CD4-positive, alpha-beta memory T cell (primary cell): ENCODE data around the gene PLA2G15. TPM values are rescaled to one million over a fixed set of nuclear protein-coding genes. Genes with fewer than 3 reads are reported as not detected.

Experiments
- CTCF ChIA-PET: fragments of 350-600 bp; sonication (Branson Sonifier 250); formaldehyde crosslinking; loops from one replicate; lab custom pipeline; 2021; ENCODE audit warnings: inconsistent platforms; ENCODE audit not compliant: partially characterized antibody; lab: Charles Lee
- POLR2A ChIA-PET: fragments of 350-600 bp; sonication (Branson Sonifier 250); formaldehyde crosslinking; loops from one replicate; lab custom pipeline; 2021; ENCODE audit not compliant: partially characterized antibody; lab: Charles Lee
- DNase-seq, 5 donors: peaks; one replicate each; pipeline versions ENCODE4 v3.0.0 to v3.0.0-alpha.2; 2020 to 2022; ENCODE audit warnings: mixed read lengths in 1 of 5
- H3K27ac ChIP-seq: one replicate; pipeline ENCODE4 v1.7.0; 2013; ENCODE audit warnings: low read depth, low read length
- H3K27me3 ChIP-seq: 2 replicates; pipeline ENCODE4 v1.7.0; 2013; ENCODE audit warnings: mild to moderate bottlenecking, low read length, moderate library complexity; ENCODE audit not compliant: insufficient read depth
- H3K36me3 ChIP-seq: 2 replicates; pipeline ENCODE4 v1.7.0; 2013; ENCODE audit warnings: mild to moderate bottlenecking, low read length, moderate library complexity; ENCODE audit not compliant: insufficient read depth
- H3K4me1 ChIP-seq: 2 replicates; pipeline ENCODE4 v1.7.0; 2013; ENCODE audit warnings: mild to moderate bottlenecking, low read length, moderate library complexity; ENCODE audit not compliant: insufficient read depth
- H3K4me3 ChIP-seq, 2 donors: one replicate each; pipeline ENCODE4 v1.7.0; 2013; ENCODE audit warnings: low read length in 2 of 2, mild to moderate bottlenecking in 1 of 2
- H3K9me3 ChIP-seq, 2 donors: one replicate each; pipeline ENCODE4 v1.7.0; 2013; ENCODE audit warnings: low read length in 2 of 2, control low read depth in 1 of 2; ENCODE audit not compliant: control insufficient read depth in 1 of 2
- H3K27ac Mint-ChIP-seq, 7 donors: one replicate each; pipeline ENCODE4 v1.8.0; 2020 to 2021; ENCODE audit warnings: mixed read lengths in 7 of 7, mild to moderate bottlenecking in 6 of 7, inconsistent platforms in 3 of 7, moderate library complexity in 3 of 7
- H3K27me3 Mint-ChIP-seq, 2 donors: one replicate each; pipeline ENCODE4 v1.8.0; 2020 to 2021; ENCODE audit warnings: mixed read lengths in 2 of 2
- H3K36me3 Mint-ChIP-seq, 2 donors: one replicate each; pipeline ENCODE4 v1.8.0; 2020 to 2021; ENCODE audit warnings: mixed read lengths in 2 of 2, inconsistent platforms in 1 of 2, mild to moderate bottlenecking in 1 of 2
- H3K4me1 Mint-ChIP-seq, 4 donors: one replicate each; pipeline ENCODE4 v1.8.0; 2020 to 2021; ENCODE audit warnings: mixed read lengths in 4 of 4, mild to moderate bottlenecking in 1 of 4
- H3K4me3 Mint-ChIP-seq, 8 donors: one replicate each; pipeline ENCODE4 v1.8.0; 2020 to 2021; ENCODE audit warnings: mixed read lengths in 8 of 8, mild to moderate bottlenecking in 7 of 8, moderate library complexity in 6 of 8, inconsistent platforms in 3 of 8
- H3K9me3 Mint-ChIP-seq, 8 donors: one replicate each; pipeline ENCODE4 v1.8.0; 2020 to 2021; ENCODE audit warnings: mixed read lengths in 8 of 8, mild to moderate bottlenecking in 5 of 8, inconsistent platforms in 3 of 8, moderate library complexity in 1 of 8
- intact Hi-C: fragments of 100-400 bp; cut with micrococcal nuclease; formaldehyde crosslinking; loops from one replicate; pipeline ENCODE4 v1.15.1; 2023
- polyA plus RNA-seq, 2 donors: library from polyadenylated mRNA; unstranded; fragments of 300-500 nt; fragmentation: Illumina TruSeq; gene quantifications; one replicate each; pipeline ENCODE4 v1.2.3, GENCODE V29; 2021
- total RNA-seq, 2 experiments: library from RNA; stranded (reverse); gene quantifications; one replicate each; pipeline ENCODE4 v1.2.3, GENCODE V29; 2021

PLA2G15 gene
- total and polyA plus RNA-seq, 4 experiments from 2014 or later: 6.6 to 13.3 (median 11.4) TPM

DNA sequence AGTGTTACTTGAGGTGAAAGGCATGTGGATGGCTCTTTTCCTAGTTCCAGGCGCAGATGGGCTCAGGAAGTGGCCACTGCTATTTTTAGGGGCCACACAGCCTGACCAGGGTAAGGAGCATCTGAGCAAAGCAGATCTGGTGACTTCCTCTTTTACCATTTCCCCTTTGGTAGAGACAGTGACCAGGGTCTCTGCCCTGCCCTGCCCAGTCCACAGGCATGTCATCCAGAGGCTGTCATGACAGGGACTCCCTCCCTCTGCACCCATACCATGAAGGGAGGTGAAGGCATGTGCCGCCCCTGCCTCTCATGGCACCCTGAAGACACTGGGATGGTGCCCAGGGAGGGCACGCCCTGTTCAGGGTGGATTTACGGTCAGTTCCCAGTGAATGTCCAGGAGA lies 2.2 kb downstream of the PLA2G15 start:
- no peak overlapping the region for H3K4me3 ChIP-seq
- no peak overlapping the region for H3K27ac ChIP-seq
- Mint-ChIP-seq H3K27me3 (no peaks in the 10 kb centered on the region), H3K36me3 (peaks cover 10 to 25% of the 10 kb centered on the region in 2 donors), H3K4me3 (peak overlapping the region in 1 of 8 donors; percentile 25), H3K4me1 (peaks cover 16 to 31% (median 20%) of the 10 kb centered on the region in 4 donors), H3K9me3 (peaks cover 0 to 3% (median 0%) of the 10 kb centered on the region in 8 donors), H3K27ac (no peak overlapping the region)
- ChIA-PET CTCF (interaction anchor here (0.9 to 4.1 kb wide), 2 partner anchors 14 to 15 kb away, joined by 4 to 34 read pairs; partner anchors contain the start of gene SLC7A6), POLR2A (no interaction called here)
- H3K9me3 ChIP-seq: no peaks in the 10 kb centered on the region
- peaks cover 8% of the 10 kb centered on the region for H3K36me3 ChIP-seq
- intact Hi-C loops: no loop called here
- H3K27me3 ChIP-seq: no peaks in the 10 kb centered on the region
- peaks cover 26% of the 10 kb centered on the region for H3K4me1 ChIP-seq
- no peak for DNase-seq

DNA sequence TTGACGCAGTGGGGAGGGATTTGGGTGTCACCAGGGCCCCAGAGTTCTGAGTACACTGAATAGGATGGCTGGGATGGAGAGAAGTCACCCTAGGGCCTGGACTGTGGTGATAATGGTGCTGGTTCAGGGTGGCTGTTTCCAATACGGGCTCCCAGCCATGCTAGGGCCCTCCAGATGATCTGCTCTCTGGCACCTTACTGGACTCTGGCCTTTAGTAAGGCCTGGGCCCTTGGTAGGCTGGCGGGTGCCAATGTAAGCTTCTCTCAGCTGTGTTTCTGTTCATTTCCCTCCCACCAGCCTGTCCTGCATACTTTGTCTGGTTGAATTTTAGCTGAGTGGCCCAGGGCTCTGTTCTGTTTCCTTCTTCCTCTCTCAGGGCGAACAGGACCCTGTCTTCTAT lies 2.8 kb downstream of the PLA2G15 start:
- peaks cover 0 to 3% (median 0%) of the 10 kb centered on the region in 8 donors for H3K9me3 Mint-ChIP-seq
- H3K4me3 ChIP-seq: no peak overlapping the region
- POLR2A ChIA-PET: interaction anchor here (1.1 kb wide), 1 partner anchor 63 kb away, joined by 3 read pairs; the partner anchor contains the start of genes PRMT7 and SLC7A6OS
- H3K9me3 ChIP-seq: no peaks in the 10 kb centered on the region
- H3K27ac ChIP-seq: no peak overlapping the region
- H3K27me3 ChIP-seq: no peaks in the 10 kb centered on the region
- H3K36me3 Mint-ChIP-seq: peaks cover 10 to 26% of the 10 kb centered on the region in 2 donors
- peaks cover 16 to 31% (median 20%) of the 10 kb centered on the region in 4 donors for H3K4me1 Mint-ChIP-seq
- no peaks in the 10 kb centered on the region for H3K27me3 Mint-ChIP-seq
- H3K36me3 ChIP-seq: peaks cover 8% of the 10 kb centered on the region
- no peak overlapping the region for H3K27ac Mint-ChIP-seq
- CTCF ChIA-PET: interaction anchor here (0.9 to 2.0 kb wide), 4 partner anchors 9 to 81 kb away, joined by 3 to 4 read pairs (median 4); partner anchors contain the start of genes PRMT7 and SLC7A6OS
- H3K4me3 Mint-ChIP-seq: peak overlapping the region in 1 of 8 donors; percentile 39
- intact Hi-C loops: no loop called here
- H3K4me1 ChIP-seq: peaks cover 26% of the 10 kb centered on the region
- DNase-seq: no peak

DNA sequence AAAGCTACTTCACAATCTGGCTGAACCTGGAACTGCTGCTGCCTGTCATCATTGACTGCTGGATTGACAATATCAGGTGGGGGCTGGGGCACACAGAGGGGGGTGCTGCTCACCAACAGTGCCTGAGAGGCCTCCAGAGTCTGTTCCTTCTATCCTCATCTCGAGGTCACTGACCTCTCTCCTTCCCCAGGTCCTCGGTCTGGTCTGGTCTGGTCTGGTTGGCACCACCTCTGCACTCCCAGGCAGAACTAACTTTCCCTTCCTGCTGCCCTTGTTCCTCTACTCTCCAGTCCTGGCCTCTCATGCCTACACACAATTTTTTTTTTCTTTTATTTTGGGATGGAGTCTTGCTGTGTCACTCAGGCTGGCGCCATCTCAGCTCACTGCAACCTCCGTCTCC lies 4.2 kb downstream of the PLA2G15 start:
- H3K4me3 ChIP-seq: no peak overlapping the region
- Mint-ChIP-seq H3K36me3 (peaks cover 10 to 29% of the 10 kb centered on the region in 2 donors), H3K4me3 (peak overlapping the region in 2 of 8 donors; percentile 31 to 39), H3K9me3 (peaks cover 0 to 3% (median 0%) of the 10 kb centered on the region in 8 donors), H3K27me3 (no peaks in the 10 kb centered on the region), H3K27ac (peak overlapping the region in 1 of 7 donors; percentile 86), H3K4me1 (peaks cover 16 to 28% (median 19%) of the 10 kb centered on the region in 4 donors)
- no peaks in the 10 kb centered on the region for H3K27me3 ChIP-seq
- H3K36me3 ChIP-seq: peaks cover 8% of the 10 kb centered on the region
- intact Hi-C loops: no loop called here
- peaks cover 23% of the 10 kb centered on the region for H3K4me1 ChIP-seq
- ChIA-PET CTCF (interaction anchor here (1.7 to 2.0 kb wide), 2 partner anchors 62 to 79 kb away, joined by 4 read pairs; partner anchors contain the start of genes PRMT7 and SLC7A6OS), POLR2A (no interaction called here)
- no peaks in the 10 kb centered on the region for H3K9me3 ChIP-seq
- DNase-seq: peak in 1 of 5 donors; percentile 12
- no peak overlapping the region for H3K27ac ChIP-seq

DNA sequence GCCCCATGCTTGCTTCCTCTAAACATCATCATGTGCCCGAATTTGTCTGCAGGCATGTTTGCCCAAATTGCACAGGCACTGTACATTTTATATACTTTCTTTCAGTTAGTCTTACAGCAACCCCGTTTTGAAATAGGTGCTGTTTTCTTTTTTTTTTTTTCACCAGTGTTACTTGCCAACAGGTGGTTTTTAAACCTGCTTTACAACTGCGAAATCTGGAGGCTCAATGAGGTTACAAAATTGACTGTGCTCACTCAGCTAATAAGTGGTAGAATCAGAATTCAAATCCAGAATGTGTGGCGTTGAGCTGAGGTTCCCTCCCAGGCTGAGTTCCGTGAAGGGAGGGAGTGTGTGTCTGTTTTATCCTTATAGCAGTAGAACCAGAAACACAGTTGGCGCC lies 5.8 kb downstream of the PLA2G15 start:
- Histone ChIP-seq H3K4me3 (no peak overlapping the region), H3K27ac (no peak overlapping the region), H3K36me3 (peaks cover 15% of the 10 kb centered on the region), H3K4me1 (peaks cover 14% of the 10 kb centered on the region), H3K27me3 (no peaks in the 10 kb centered on the region), H3K9me3 (no peaks in the 10 kb centered on the region)
- intact Hi-C loops: no loop called here
- ChIA-PET POLR2A (no interaction called here), CTCF (interaction anchor here (0.7 to 6.8 kb wide), 5 partner anchors 10 to 77 kb away, joined by 3 to 41 read pairs (median 8); partner anchors contain the start of genes PRMT7, SLC7A6 and SLC7A6OS)
- peaks cover 6 to 16% (median 9%) of the 10 kb centered on the region in 4 donors for H3K4me1 Mint-ChIP-seq
- no peak for DNase-seq
- H3K27me3 Mint-ChIP-seq: no peaks in the 10 kb centered on the region
- peak overlapping the region in 1 of 7 donors; percentile 55 for H3K27ac Mint-ChIP-seq
- H3K36me3 Mint-ChIP-seq: peaks cover 15 to 34% of the 10 kb centered on the region in 2 donors
- no peaks in the 10 kb centered on the region for H3K9me3 Mint-ChIP-seq
- no peak overlapping the region for H3K4me3 Mint-ChIP-seq

DNA sequence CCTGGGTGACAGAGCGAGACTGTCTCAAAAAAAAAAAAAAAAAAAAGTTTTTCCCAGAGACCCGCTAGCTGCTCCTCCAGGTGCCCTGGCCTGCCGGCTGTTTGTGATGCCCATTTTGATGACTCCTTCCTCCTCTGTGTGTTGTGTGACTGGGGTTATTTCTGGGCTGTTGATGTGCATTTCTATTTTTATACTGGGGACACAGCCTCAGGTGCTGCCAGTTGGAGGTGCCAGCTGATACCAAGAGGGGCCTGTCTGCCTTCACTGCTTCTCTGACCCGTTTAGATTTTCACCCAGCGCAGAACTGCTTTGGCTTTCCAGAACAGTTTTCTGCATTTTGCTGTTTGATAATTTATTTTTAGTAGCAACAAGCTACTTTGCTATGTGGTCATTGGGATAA lies 6.7 kb downstream of the PLA2G15 start:
- no peak overlapping the region for H3K4me3 Mint-ChIP-seq
- Histone ChIP-seq H3K27me3 (no peaks in the 10 kb centered on the region), H3K4me1 (peaks cover 5% of the 10 kb centered on the region), H3K36me3 (peaks cover 15% of the 10 kb centered on the region), H3K27ac (no peak overlapping the region), H3K4me3 (no peak overlapping the region), H3K9me3 (no peaks in the 10 kb centered on the region)
- CTCF ChIA-PET: interaction anchor here (0.7 to 6.8 kb wide), 5 partner anchors 9 to 77 kb away, joined by 3 to 41 read pairs (median 8); partner anchors contain the start of genes PRMT7, SLC7A6 and SLC7A6OS
- H3K27me3 Mint-ChIP-seq: no peaks in the 10 kb centered on the region
- H3K4me1 Mint-ChIP-seq: peaks cover 0 to 8% (median 2%) of the 10 kb centered on the region in 4 donors
- DNase-seq: no peak
- H3K9me3 Mint-ChIP-seq: no peaks in the 10 kb centered on the region
- peaks cover 19 to 38% of the 10 kb centered on the region in 2 donors for H3K36me3 Mint-ChIP-seq
- no peak overlapping the region for H3K27ac Mint-ChIP-seq
- intact Hi-C loops: no loop called here
- POLR2A ChIA-PET: no interaction called here

DNA sequence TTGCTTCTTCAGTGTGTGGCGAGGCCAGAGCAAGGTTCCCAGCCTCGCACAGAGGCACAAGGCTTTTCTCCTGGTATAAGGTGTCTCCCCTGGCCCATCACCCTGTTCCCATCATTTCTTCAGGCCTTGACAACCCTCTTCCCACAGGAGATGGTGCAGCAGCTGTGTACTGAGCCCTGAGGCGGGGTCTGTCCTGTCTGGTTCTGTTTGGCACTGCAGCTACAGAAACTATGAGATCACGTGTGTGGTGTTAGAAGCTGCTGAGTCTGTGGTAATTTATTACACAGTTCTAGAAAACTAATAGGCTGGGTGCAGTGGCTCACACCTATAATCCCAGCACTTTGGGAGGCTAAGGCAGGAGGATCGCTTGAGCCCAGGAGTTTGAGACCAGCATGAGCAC lies 7.2 kb downstream of the PLA2G15 start:
- CTCF ChIA-PET: interaction anchor here (1.8 to 6.8 kb wide), 4 partner anchors 9 to 76 kb away, joined by 4 to 41 read pairs (median 14); partner anchors contain the start of genes PRMT7, SLC7A6 and SLC7A6OS
- Mint-ChIP-seq H3K9me3 (no peaks in the 10 kb centered on the region), H3K4me3 (no peak overlapping the region), H3K27ac (no peak overlapping the region), H3K4me1 (peaks cover 0 to 5% (median 3%) of the 10 kb centered on the region in 4 donors), H3K36me3 (peaks cover 21 to 38% of the 10 kb centered on the region in 2 donors), H3K27me3 (no peaks in the 10 kb centered on the region)
- no peaks in the 10 kb centered on the region for H3K27me3 ChIP-seq
- peaks cover 17% of the 10 kb centered on the region for H3K36me3 ChIP-seq
- intact Hi-C loops: no loop called here
- no peaks in the 10 kb centered on the region for H3K4me1 ChIP-seq
- no peak overlapping the region for H3K4me3 ChIP-seq
- no peaks in the 10 kb centered on the region for H3K9me3 ChIP-seq
- no peak overlapping the region for H3K27ac ChIP-seq
- POLR2A ChIA-PET: no interaction called here
- DNase-seq: peak in 1 of 5 donors; percentile 11

DNA sequence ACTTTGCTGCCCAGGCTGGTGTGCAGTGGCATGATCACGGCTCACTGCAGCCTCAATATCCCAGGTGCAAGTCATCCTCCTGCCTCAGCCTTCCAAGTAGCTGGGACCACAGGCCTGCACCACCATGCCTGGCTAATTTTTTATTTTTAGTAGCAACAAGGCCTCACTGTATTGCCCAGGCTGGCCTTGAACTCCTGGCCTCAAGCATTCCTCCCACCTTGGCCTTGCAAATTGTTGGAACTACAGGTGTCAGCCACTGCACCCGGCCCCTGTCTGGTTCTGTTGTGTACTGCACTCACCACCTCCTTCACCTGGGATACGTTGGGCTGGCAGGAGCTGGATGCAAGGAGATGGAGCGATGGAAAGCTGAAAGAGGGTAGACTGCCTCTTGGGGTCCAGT lies 8.5 kb downstream of the PLA2G15 start:
- H3K36me3 ChIP-seq: peaks cover 18% of the 10 kb centered on the region
- H3K4me3 Mint-ChIP-seq: no peak overlapping the region

More for the DNA sequence above, 8.5 kb downstream of the PLA2G15 start:
- Histone ChIP-seq H3K4me3 (no peak overlapping the region), H3K27ac (no peak overlapping the region), H3K4me1 (no peaks in the 10 kb centered on the region), H3K27me3 (no peaks in the 10 kb centered on the region), H3K9me3 (no peaks in the 10 kb centered on the region)
- H3K36me3 Mint-ChIP-seq: peaks cover 24 to 44% of the 10 kb centered on the region in 2 donors
- H3K27ac Mint-ChIP-seq: no peak overlapping the region
- peaks cover 0 to 4% (median 1%) of the 10 kb centered on the region in 4 donors for H3K4me1 Mint-ChIP-seq
- CTCF ChIA-PET: interaction anchor here (6.8 kb wide), 1 partner anchor 75 kb away, joined by 41 read pairs; no protein-coding TSS in a partner anchor
- DNase-seq: peak in 1 of 5 donors; percentile 19
- H3K9me3 Mint-ChIP-seq: peaks cover 0 to 2% (median 0%) of the 10 kb centered on the region in 8 donors
- POLR2A ChIA-PET: interaction anchor here (1.6 to 3.0 kb wide), 2 partner anchors 9 to 11 kb away, joined by 5 to 10 read pairs; partner anchors contain the start of genes PLA2G15 and SLC7A6
- intact Hi-C loops: no loop called here
- no peaks in the 10 kb centered on the region for H3K27me3 Mint-ChIP-seq
